WTC11 (cell line): Measurements from ENCODE around the gene CXCR5.

ENCODE experiments used
- ATF1 ChIP-seq: sonication (generic); formaldehyde crosslinking; IDR thresholded peaks from 2 replicates; pipeline ENCODE4 v1.8.1; 2023; ENCODE audit warnings: mild to moderate bottlenecking, moderate library complexity, missing genetic modification reagents
- E2F5 ChIP-seq: sonication (generic); formaldehyde crosslinking; IDR thresholded peaks from 2 replicates; pipeline ENCODE4 v1.8.1; 2022; ENCODE audit warnings: mild to moderate bottlenecking, moderate library complexity, missing genetic modification reagents
- JAZF1 ChIP-seq: fragments of 250-450 bp; sonication (Bioruptor Pico); IDR thresholded peaks from 2 replicates; pipeline ENCODE4 v1.9.0; 2021; ENCODE audit warnings: moderate library complexity, mild to moderate bottlenecking, inconsistent platforms
- MAX ChIP-seq: sonication (generic); formaldehyde crosslinking; IDR thresholded peaks from 2 replicates; pipeline ENCODE4 v1.8.0; 2022; ENCODE audit warnings: mild to moderate bottlenecking, missing genetic modification reagents
- NFYB ChIP-seq: sonication (generic); formaldehyde crosslinking; conservative IDR thresholded peaks from 2 replicates; pipeline ENCODE4 v1.8.0; 2022; ENCODE audit warnings: low read depth, missing genetic modification reagents
- OVOL2 ChIP-seq: fragments of 250-450 bp; sonication (Bioruptor Pico); IDR thresholded peaks from 2 replicates; pipeline ENCODE4 v1.9.0; 2021; ENCODE audit warnings: mild to moderate bottlenecking, borderline replicate concordance
- SMAD3 ChIP-seq: sonication (generic); formaldehyde crosslinking; IDR thresholded peaks from 2 replicates; pipeline ENCODE4 v1.8.0; 2022; ENCODE audit warnings: missing genetic modification reagents, mild to moderate bottlenecking, borderline replicate concordance
- SP1 ChIP-seq: sonication (generic); formaldehyde crosslinking; conservative IDR thresholded peaks from 2 replicates; pipeline ENCODE4 v1.8.1; 2022; ENCODE audit warnings: missing genetic modification reagents
- TF ChIP-seq, protein P1 (sequence below): fragments of 200-600 bp; IDR thresholded peaks from 2 replicates; pipeline ENCODE4 v1.8.0; 2022; ENCODE audit warnings: antibody characterized with exemption
- TF ChIP-seq, protein P2 (sequence below): sonication (generic); formaldehyde crosslinking; IDR thresholded peaks from 2 replicates; pipeline ENCODE4 v1.8.1; 2023; ENCODE audit warnings: mild to moderate bottlenecking, missing genetic modification reagents
- TF ChIP-seq, protein P3 (sequence below): sonication (generic); formaldehyde crosslinking; IDR thresholded peaks from 2 replicates; pipeline ENCODE4 v1.8.0; 2022; ENCODE audit warnings: missing genetic modification reagents

GRCh38 chr11:118872403-118872821, 11.3 kb upstream of the CXCR5 start:
- TF ChIP-seq MAX (CRISPR knock-in tag) (no peak), ATF1 (CRISPR knock-in tag) (no peak), SP1 (CRISPR knock-in tag) (no peak), E2F5 (CRISPR knock-in tag) (no peak), SMAD3 (no peak), OVOL2 (CRISPR knock-in tag) (no peak), JAZF1 (CRISPR knock-in tag) (no peak), NFYB (no peak)
- TF ChIP-seq, protein P1, sequence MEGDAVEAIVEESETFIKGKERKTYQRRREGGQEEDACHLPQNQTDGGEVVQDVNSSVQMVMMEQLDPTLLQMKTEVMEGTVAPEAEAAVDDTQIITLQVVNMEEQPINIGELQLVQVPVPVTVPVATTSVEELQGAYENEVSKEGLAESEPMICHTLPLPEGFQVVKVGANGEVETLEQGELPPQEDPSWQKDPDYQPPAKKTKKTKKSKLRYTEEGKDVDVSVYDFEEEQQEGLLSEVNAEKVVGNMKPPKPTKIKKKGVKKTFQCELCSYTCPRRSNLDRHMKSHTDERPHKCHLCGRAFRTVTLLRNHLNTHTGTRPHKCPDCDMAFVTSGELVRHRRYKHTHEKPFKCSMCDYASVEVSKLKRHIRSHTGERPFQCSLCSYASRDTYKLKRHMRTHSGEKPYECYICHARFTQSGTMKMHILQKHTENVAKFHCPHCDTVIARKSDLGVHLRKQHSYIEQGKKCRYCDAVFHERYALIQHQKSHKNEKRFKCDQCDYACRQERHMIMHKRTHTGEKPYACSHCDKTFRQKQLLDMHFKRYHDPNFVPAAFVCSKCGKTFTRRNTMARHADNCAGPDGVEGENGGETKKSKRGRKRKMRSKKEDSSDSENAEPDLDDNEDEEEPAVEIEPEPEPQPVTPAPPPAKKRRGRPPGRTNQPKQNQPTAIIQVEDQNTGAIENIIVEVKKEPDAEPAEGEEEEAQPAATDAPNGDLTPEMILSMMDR = no peak
- TF ChIP-seq, protein P2, sequence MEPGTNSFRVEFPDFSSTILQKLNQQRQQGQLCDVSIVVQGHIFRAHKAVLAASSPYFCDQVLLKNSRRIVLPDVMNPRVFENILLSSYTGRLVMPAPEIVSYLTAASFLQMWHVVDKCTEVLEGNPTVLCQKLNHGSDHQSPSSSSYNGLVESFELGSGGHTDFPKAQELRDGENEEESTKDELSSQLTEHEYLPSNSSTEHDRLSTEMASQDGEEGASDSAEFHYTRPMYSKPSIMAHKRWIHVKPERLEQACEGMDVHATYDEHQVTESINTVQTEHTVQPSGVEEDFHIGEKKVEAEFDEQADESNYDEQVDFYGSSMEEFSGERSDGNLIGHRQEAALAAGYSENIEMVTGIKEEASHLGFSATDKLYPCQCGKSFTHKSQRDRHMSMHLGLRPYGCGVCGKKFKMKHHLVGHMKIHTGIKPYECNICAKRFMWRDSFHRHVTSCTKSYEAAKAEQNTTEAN (CRISPR knock-in tag) = no peak
- TF ChIP-seq, protein P3, sequence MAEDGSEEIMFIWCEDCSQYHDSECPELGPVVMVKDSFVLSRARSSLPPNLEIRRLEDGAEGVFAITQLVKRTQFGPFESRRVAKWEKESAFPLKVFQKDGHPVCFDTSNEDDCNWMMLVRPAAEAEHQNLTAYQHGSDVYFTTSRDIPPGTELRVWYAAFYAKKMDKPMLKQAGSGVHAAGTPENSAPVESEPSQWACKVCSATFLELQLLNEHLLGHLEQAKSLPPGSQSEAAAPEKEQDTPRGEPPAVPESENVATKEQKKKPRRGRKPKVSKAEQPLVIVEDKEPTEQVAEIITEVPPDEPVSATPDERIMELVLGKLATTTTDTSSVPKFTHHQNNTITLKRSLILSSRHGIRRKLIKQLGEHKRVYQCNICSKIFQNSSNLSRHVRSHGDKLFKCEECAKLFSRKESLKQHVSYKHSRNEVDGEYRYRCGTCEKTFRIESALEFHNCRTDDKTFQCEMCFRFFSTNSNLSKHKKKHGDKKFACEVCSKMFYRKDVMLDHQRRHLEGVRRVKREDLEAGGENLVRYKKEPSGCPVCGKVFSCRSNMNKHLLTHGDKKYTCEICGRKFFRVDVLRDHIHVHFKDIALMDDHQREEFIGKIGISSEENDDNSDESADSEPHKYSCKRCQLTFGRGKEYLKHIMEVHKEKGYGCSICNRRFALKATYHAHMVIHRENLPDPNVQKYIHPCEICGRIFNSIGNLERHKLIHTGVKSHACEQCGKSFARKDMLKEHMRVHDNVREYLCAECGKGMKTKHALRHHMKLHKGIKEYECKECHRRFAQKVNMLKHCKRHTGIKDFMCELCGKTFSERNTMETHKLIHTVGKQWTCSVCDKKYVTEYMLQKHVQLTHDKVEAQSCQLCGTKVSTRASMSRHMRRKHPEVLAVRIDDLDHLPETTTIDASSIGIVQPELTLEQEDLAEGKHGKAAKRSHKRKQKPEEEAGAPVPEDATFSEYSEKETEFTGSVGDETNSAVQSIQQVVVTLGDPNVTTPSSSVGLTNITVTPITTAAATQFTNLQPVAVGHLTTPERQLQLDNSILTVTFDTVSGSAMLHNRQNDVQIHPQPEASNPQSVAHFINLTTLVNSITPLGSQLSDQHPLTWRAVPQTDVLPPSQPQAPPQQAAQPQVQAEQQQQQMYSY (CRISPR knock-in tag) = no peak
